Progenitor cell of endocrine pancreas (in vitro differentiated cells): ENCODE measurements around the gene RFPL3. TPM values are rescaled to one million over a fixed set of nuclear protein-coding genes. Genes with fewer than 3 reads are reported as not detected.
A peak's percentile ranks its signal among the peaks of the same experiment; 100 is the strongest.

Experiments used
- DNase-seq: peaks from one replicate; pipeline ENCODE4 v3.0.0; 2021; ENCODE audit warnings: low spot score; ENCODE audit not compliant: unreplicated experiment
- H3K27ac Mint-ChIP-seq: 2 replicates; pipeline ENCODE4 v1.8.0; 2021; ENCODE audit warnings: mild to moderate bottlenecking, moderate library complexity, mixed read lengths
- H3K27me3 Mint-ChIP-seq: 2 replicates; pipeline ENCODE4 v1.8.0; 2021; ENCODE audit warnings: mixed read lengths
- H3K36me3 Mint-ChIP-seq: 2 replicates; pipeline ENCODE4 v1.8.0; 2022; ENCODE audit warnings: mixed read lengths; ENCODE audit not compliant: insufficient read depth
- H3K4me1 Mint-ChIP-seq: 2 replicates; pipeline ENCODE4 v1.8.0; 2021; ENCODE audit warnings: low read depth, mixed read lengths
- H3K4me3 Mint-ChIP-seq: 2 replicates; pipeline ENCODE4 v1.8.0; 2021; ENCODE audit warnings: low read depth, mild to moderate bottlenecking, moderate library complexity, mixed read lengths
- H3K9me3 Mint-ChIP-seq: 2 replicates; pipeline ENCODE4 v1.8.0; 2021; ENCODE audit warnings: low read depth, mixed read lengths
- CTCF ChIP-seq: fragments of 200-600 bp; sonication (generic); IDR thresholded peaks from one replicate; pipeline ENCODE4 v1.5.0; 2021; ENCODE audit warnings: antibody characterized with exemption, mild to moderate bottlenecking; ENCODE audit not compliant: unreplicated experiment
- total RNA-seq: library from RNA; stranded (reverse); gene quantifications from 2 replicates; pipeline ENCODE4 v1.2.1, GENCODE V29; 2021

Gene RFPL3
- total RNA-seq, 1 donor from 2014 or later = not detected

GRCh38 chr22:32331236-32331917 lies 26.3 kb upstream of the RFPL3 start:
- no peaks in the 10 kb centered on the region for H3K9me3 Mint-ChIP-seq
- no peak for TF ChIP-seq CTCF
- DNase-seq = no peak
- H3K27me3 Mint-ChIP-seq = peaks cover 18% of the 10 kb centered on the region
- H3K4me1 Mint-ChIP-seq = peaks cover 6% of the 10 kb centered on the region
- H3K4me3 Mint-ChIP-seq = no peak overlapping the region
- no peaks in the 10 kb centered on the region for H3K36me3 Mint-ChIP-seq
- H3K27ac Mint-ChIP-seq = no peak overlapping the region

- H3K27ac Mint-ChIP-seq = peak overlapping the region; percentile 63
- H3K36me3 Mint-ChIP-seq = no peaks in the 10 kb centered on the region
- peaks cover 18% of the 10 kb centered on the region for H3K27me3 Mint-ChIP-seq
- DNase-seq = no peak
- H3K9me3 Mint-ChIP-seq = no peaks in the 10 kb centered on the region
- no peak for TF ChIP-seq CTCF
- H3K4me1 Mint-ChIP-seq = peaks cover 10% of the 10 kb centered on the region
- no peak overlapping the region for H3K4me3 Mint-ChIP-seq
Measured at GRCh38 chr22:32331918-32332725, 25.5 kb upstream of the RFPL3 start.

- Mint-ChIP-seq H3K4me1 (peaks cover 11% of the 10 kb centered on the region), H3K4me3 (no peak overlapping the region), H3K36me3 (no peaks in the 10 kb centered on the region), H3K27ac (no peak overlapping the region), H3K27me3 (peaks cover 18% of the 10 kb centered on the region), H3K9me3 (no peaks in the 10 kb centered on the region)
- DNase-seq = no peak
- no peak for TF ChIP-seq CTCF
Measured at GRCh38 chr22:32333141-32333768, 24.4 kb upstream of the RFPL3 start.

- Mint-ChIP-seq H3K9me3 (no peaks in the 10 kb centered on the region), H3K27me3 (peaks cover 21% of the 10 kb centered on the region), H3K27ac (no peak overlapping the region), H3K4me1 (peaks cover 11% of the 10 kb centered on the region), H3K4me3 (no peak overlapping the region), H3K36me3 (no peaks in the 10 kb centered on the region)
- TF ChIP-seq CTCF = no peak
- no peak for DNase-seq
Measured at GRCh38 chr22:32333769-32334659, 23.7 kb upstream of the RFPL3 start.
